Measurements from ENCODE around the gene RPS27A.
"Not testable (repeated sequence)": the region's sequence is repeated elsewhere in the genome, so short reads cannot be mapped to it uniquely, and the experiment has no call there.

RPS27A gene

GRCh38 chr2:55239656-55240222 is 7.3 kb downstream of the RPS27A start:
- no peak for DNase-seq (ENCODE audit: low spot score)

GRCh38 chr2:55241582-55241981 is 9.1 kb downstream of the RPS27A start:
- not testable (repeated sequence) for DNase-seq (ENCODE audit: low spot score)

GRCh38 chr2:55242617-55243016 is 10.1 kb downstream of the RPS27A start:
- DNase-seq (ENCODE audit: low spot score) = no peak

- no peak for DNase-seq (ENCODE audit: low spot score)
These were observed 12.9 kb downstream of the RPS27A start for GRCh38 chr2:55245411-55245810.

- no peak for DNase-seq (ENCODE audit: low spot score)
These were observed 14.5 kb downstream of the RPS27A start for GRCh38 chr2:55247025-55247424.

- no peak for DNase-seq (ENCODE audit: low spot score)
These were observed 20.3 kb downstream of the RPS27A start for GRCh38 chr2:55252832-55253231.

GRCh38 chr2:55259586-55259985 is 27.1 kb downstream of the RPS27A start:
- not testable (repeated sequence) for DNase-seq (ENCODE audit: low spot score)

GRCh38 chr2:55268288-55268906 is 35.9 kb downstream of the RPS27A start:
- peak; percentile 37 for DNase-seq (ENCODE audit: low spot score)

- peak; percentile 93 for DNase-seq (ENCODE audit: low spot score)
These were observed 36.6 kb downstream of the RPS27A start, which contains the start of gene MTIF2 for GRCh38 chr2:55268907-55269644. Gene MTIF2, minus strand, starts transcription at chr2:55269231. Its CDS starts 5,373 bp downstream, at chr2:55263858.

GRCh38 chr2:55269645-55269990 is 37.1 kb downstream of the RPS27A start:
- DNase-seq (ENCODE audit: low spot score) = peak; percentile 14

GRCh38 chr2:55274346-55274745 is 41.9 kb downstream of the RPS27A start:
- DNase-seq (ENCODE audit: low spot score) = not testable (repeated sequence)

GRCh38 chr2:55277310-55277709 is 44.8 kb downstream of the RPS27A start:
- DNase-seq (ENCODE audit: low spot score) = no peak

GRCh38 chr2:55279214-55279835 is 46.8 kb downstream of the RPS27A start:
- not testable (repeated sequence) for DNase-seq (ENCODE audit: low spot score)

GRCh38 chr2:55279859-55280424 is 47.5 kb downstream of the RPS27A start:
- not testable (repeated sequence) for DNase-seq (ENCODE audit: low spot score)

- DNase-seq (ENCODE audit: low spot score) = not testable (repeated sequence)
These were observed 48.5 kb downstream of the RPS27A start for GRCh38 chr2:55280851-55281546.

- DNase-seq (ENCODE audit: low spot score) = peak; percentile 70
These were observed 49.8 kb downstream of the RPS27A start for GRCh38 chr2:55282110-55282917.

GRCh38 chr2:55283083-55283482 is 50.6 kb downstream of the RPS27A start:
- DNase-seq (ENCODE audit: low spot score) = no peak
